Subcutaneous abdominal adipose tissue (tissue), 5 donors: ENCODE results near the gene CREBBP.

ENCODE experiments used
- H3K27ac ChIP-seq: one replicate; pipeline ENCODE4 v1.7.0; 2013; ENCODE audit warnings: low read depth, mild to moderate bottlenecking, inconsistent platforms, low read length, moderate library complexity
- H3K27me3 ChIP-seq, 5 donors: one replicate each; pipeline ENCODE4 v1.7.0; 2013; ENCODE audit warnings: low read length in 5 of 5, inconsistent platforms in 1 of 5; ENCODE audit not compliant: control insufficient read depth in 5 of 5, insufficient read depth in 4 of 5
- H3K36me3 ChIP-seq, 5 donors: one replicate each; pipeline ENCODE4 v1.7.0; 2013; ENCODE audit warnings: low read length in 5 of 5; ENCODE audit not compliant: control insufficient read depth in 5 of 5, insufficient read depth in 5 of 5
- H3K4me1 ChIP-seq, 5 donors: one replicate each; pipeline ENCODE4 v1.7.0; 2013; ENCODE audit warnings: low read length in 5 of 5, mild to moderate bottlenecking in 3 of 5, moderate library complexity in 1 of 5; ENCODE audit not compliant: control insufficient read depth in 5 of 5, insufficient read depth in 5 of 5
- H3K4me3 ChIP-seq, 5 donors: one replicate each; pipeline ENCODE4 v1.7.0; 2013; ENCODE audit warnings: low read length in 5 of 5, low read depth in 1 of 5
- H3K9ac ChIP-seq, 5 donors: one replicate each; pipeline ENCODE4 v1.7.0; 2013; ENCODE audit warnings: low read length in 5 of 5, mild to moderate bottlenecking in 4 of 5, moderate library complexity in 3 of 5
- H3K9me3 ChIP-seq, 5 donors: one replicate each; pipeline ENCODE4 v1.7.0; 2013; ENCODE audit warnings: low read length in 5 of 5; ENCODE audit not compliant: control insufficient read depth in 5 of 5
- donor health status: healthy.
- donor health status: healthy.
- donor health status: healthy.
- donor health status: healthy.
- donor health status: healthy.

CREBBP gene

GRCh38 chr16:3788711-3789374 is 91.7 kb downstream of the CREBBP start:
- Histone ChIP-seq H3K27me3 (no peaks in the 10 kb centered on the region), H3K36me3 (peaks cover 6 to 71% (median 53%) of the 10 kb centered on the region in 5 donors), H3K4me3 (no peak overlapping the region), H3K4me1 (peaks cover 0 to 8% (median 6%) of the 10 kb centered on the region in 5 donors), H3K27ac (no peak overlapping the region), H3K9me3 (no peaks in the 10 kb centered on the region), H3K9ac (no peak overlapping the region)

DNA sequence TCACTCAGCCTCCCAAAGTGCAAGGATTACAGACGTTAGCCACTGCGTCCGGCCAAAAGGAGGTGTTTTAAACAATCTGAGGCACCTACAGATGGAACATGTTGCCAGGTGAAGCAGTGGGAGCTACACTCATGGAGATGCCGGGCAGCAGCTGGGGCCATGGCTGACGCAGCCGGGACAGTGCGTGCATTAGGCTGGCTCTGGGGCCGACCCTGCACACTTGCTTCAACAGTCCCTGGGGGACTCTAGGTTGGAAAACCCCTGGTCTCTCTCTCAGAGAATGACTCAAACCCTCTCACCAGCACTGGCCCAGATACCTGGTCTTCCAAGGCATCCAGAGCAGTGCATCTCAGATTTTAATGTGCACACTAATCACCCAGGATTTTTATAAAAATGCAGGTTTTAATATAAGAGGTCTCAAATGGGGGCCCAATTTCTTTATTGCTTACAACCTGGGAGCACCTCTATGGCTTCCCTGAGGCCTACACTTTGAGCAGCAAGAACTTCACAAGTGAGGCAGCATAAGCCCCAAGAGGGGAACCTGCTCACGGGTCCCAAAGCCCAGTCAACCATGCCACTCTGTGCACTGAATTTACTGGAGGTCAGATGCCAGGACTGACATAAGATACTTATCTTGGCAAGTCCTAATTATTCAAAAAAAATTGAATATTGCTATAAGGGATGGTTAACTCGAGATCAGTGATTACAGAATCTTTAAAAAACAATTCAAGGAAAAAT is 92.4 kb downstream of the CREBBP start:
- peaks cover 0 to 5% (median 3%) of the 10 kb centered on the region in 5 donors for H3K4me1 ChIP-seq
- H3K36me3 ChIP-seq, result peaks cover 6 to 76% (median 54%) of the 10 kb centered on the region in 5 donors
- no peaks in the 10 kb centered on the region for H3K9me3 ChIP-seq
- no peaks in the 10 kb centered on the region for H3K27me3 ChIP-seq
- no peak overlapping the region for H3K4me3 ChIP-seq
- no peak overlapping the region for H3K27ac ChIP-seq
- H3K9ac ChIP-seq, result no peak overlapping the region

DNA sequence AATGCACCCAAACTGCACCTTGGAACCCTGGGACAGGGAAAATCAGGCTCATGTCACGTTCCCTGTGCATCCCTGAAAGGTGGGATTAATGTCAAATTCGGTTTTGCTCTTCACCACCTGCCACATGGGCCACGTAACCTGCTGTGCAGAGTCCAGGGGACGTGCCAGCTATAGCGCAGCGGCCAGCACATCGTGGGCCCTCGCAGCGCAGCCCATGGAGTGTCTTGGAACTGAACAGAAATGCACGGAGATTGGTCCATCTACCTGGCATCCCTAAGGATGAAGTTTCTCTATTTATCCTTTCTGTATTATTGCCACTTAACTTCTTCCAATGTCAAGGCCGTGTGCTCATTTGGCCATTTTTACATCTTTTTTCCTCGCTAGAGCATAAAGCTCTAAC is 95.1 kb downstream of the CREBBP start:
- no peaks in the 10 kb centered on the region for H3K4me1 ChIP-seq
- H3K4me3 ChIP-seq, result no peak overlapping the region
- no peak overlapping the region for H3K9ac ChIP-seq
- H3K9me3 ChIP-seq, result no peaks in the 10 kb centered on the region
- no peaks in the 10 kb centered on the region for H3K27me3 ChIP-seq
- no peak overlapping the region for H3K27ac ChIP-seq
- peaks cover 14 to 76% (median 48%) of the 10 kb centered on the region in 5 donors for H3K36me3 ChIP-seq

- Histone ChIP-seq H3K27ac (no peak overlapping the region), H3K27me3 (no peaks in the 10 kb centered on the region), H3K4me3 (no peak overlapping the region), H3K36me3 (peaks cover 14 to 84% (median 55%) of the 10 kb centered on the region in 5 donors), H3K9ac (no peak overlapping the region), H3K9me3 (no peaks in the 10 kb centered on the region), H3K4me1 (no peaks in the 10 kb centered on the region)
Measured at GRCh38 chr16:3783516-3783915, 97.0 kb downstream of the CREBBP start.

- H3K27ac ChIP-seq, result no peak overlapping the region
- H3K9me3 ChIP-seq, result no peaks in the 10 kb centered on the region
- H3K27me3 ChIP-seq, result no peaks in the 10 kb centered on the region
- H3K4me3 ChIP-seq, result no peak overlapping the region
- H3K9ac ChIP-seq, result no peak overlapping the region
- no peaks in the 10 kb centered on the region for H3K4me1 ChIP-seq
- peaks cover 20 to 87% (median 61%) of the 10 kb centered on the region in 5 donors for H3K36me3 ChIP-seq
Measured at GRCh38 chr16:3782566-3782965, 97.9 kb downstream of the CREBBP start.

- H3K4me3 ChIP-seq, result no peak overlapping the region
- H3K36me3 ChIP-seq, result peaks cover 23 to 83% (median 61%) of the 10 kb centered on the region in 5 donors
- H3K27ac ChIP-seq, result no peak overlapping the region
- H3K9me3 ChIP-seq, result no peaks in the 10 kb centered on the region
- H3K9ac ChIP-seq, result peak overlapping the region in 1 of 5 donors; percentile 57
- no peaks in the 10 kb centered on the region for H3K27me3 ChIP-seq
- no peaks in the 10 kb centered on the region for H3K4me1 ChIP-seq
Measured at GRCh38 chr16:3781421-3781820, 99.1 kb downstream of the CREBBP start.

- Histone ChIP-seq H3K27me3 (no peaks in the 10 kb centered on the region), H3K4me3 (no peak overlapping the region), H3K4me1 (no peaks in the 10 kb centered on the region), H3K36me3 (peaks cover 23 to 83% (median 60%) of the 10 kb centered on the region in 5 donors), H3K27ac (no peak overlapping the region), H3K9me3 (no peaks in the 10 kb centered on the region), H3K9ac (no peak overlapping the region)
Measured at GRCh38 chr16:3780570-3780969, 99.9 kb downstream of the CREBBP start.

GRCh38 chr16:3776316-3776715 is 104.2 kb downstream of the CREBBP start:
- peaks cover 3 to 18% (median 13%) of the 10 kb centered on the region in 5 donors for H3K4me1 ChIP-seq
- no peaks in the 10 kb centered on the region for H3K9me3 ChIP-seq
- H3K27me3 ChIP-seq, result no peaks in the 10 kb centered on the region
- no peak overlapping the region for H3K9ac ChIP-seq
- no peak overlapping the region for H3K27ac ChIP-seq
- no peak overlapping the region for H3K4me3 ChIP-seq
- peaks cover 23 to 76% (median 72%) of the 10 kb centered on the region in 5 donors for H3K36me3 ChIP-seq

DNA sequence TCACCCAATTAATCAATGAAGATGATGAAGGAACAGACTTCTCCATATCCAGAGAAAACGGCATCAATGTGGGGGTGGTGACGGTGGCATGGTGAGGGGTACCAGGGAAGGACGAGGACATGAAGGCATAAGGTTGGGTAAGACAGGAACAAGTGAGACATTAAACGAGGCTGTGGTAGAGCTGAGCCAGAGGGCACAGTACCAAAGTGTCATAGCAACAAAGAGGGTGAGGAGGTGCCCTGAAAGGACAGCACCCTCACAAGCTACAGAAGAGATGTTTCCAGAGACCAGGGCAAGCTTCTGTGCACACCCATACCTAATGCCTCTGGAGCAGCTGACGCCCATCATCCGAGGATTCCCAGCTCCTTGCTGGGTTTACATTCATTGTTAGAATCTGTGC is 105.7 kb downstream of the CREBBP start:
- Histone ChIP-seq H3K9me3 (no peaks in the 10 kb centered on the region), H3K36me3 (peaks cover 14 to 75% (median 72%) of the 10 kb centered on the region in 5 donors), H3K4me1 (peaks cover 3 to 18% (median 13%) of the 10 kb centered on the region in 5 donors), H3K4me3 (no peak overlapping the region), H3K27me3 (no peaks in the 10 kb centered on the region), H3K9ac (no peak overlapping the region), H3K27ac (peak overlapping the region; percentile 13)

DNA sequence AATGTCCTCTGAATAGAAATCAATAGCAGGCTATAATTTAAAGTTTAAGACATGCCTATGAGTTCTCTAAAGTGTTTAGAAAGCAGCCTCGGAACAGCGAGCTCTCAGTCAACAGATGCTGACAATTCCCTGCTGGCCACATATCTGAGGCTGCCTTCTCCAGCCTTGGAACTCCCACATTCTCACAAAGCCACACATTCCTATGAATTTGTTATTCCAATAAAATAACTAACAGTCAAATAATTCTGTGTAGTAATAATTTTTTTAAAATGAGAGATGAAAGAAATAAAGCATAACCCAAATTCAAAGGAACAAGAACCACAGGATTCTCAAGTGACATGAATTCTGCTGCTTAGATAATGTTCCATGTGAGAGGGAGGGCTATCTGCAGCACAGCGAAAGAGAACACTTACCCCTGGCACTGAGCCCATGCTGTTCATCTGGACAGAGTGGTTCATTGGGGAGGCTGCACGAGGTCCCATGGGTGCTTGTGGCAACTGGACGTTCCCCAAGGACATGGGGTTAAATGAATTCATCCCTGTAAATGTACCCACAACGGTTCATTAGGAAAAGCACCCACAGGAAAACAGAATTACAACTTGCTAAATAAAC is 106.3 kb downstream of the CREBBP start:
- no peak overlapping the region for H3K9ac ChIP-seq

More for the DNA sequence above, 106.3 kb downstream of the CREBBP start:
- Histone ChIP-seq H3K27ac (peak overlapping the region; percentile 13), H3K27me3 (no peaks in the 10 kb centered on the region), H3K4me1 (peaks cover 3 to 18% (median 13%) of the 10 kb centered on the region in 5 donors), H3K36me3 (peaks cover 16 to 75% (median 72%) of the 10 kb centered on the region in 5 donors), H3K4me3 (no peak overlapping the region), H3K9me3 (no peaks in the 10 kb centered on the region)
